Myocyte (in vitro differentiated cells): ENCODE measurements around the gene RNPEPL1. TPM values are rescaled to one million over a fixed set of nuclear protein-coding genes. Genes with fewer than 3 reads are reported as not detected.
"Not testable (repeated sequence)": the region's sequence is repeated elsewhere in the genome, so short reads cannot be mapped to it uniquely, and the experiment has no call there.

Experiments
- DNase-seq: peaks from one replicate; pipeline ENCODE4 v3.0.0-alpha.2; 2012; ENCODE audit warnings: low read depth
- total RNA-seq: library from RNA; depleted of rRNA; stranded (reverse); fragments of >200 nt; gene quantifications from 2 replicates; pipeline ENCODE4 v1.2.3, GENCODE V29; 2014

Gene RNPEPL1
- total RNA-seq, 1 donor from 2014 or later, result 21.2 TPM

DNA sequence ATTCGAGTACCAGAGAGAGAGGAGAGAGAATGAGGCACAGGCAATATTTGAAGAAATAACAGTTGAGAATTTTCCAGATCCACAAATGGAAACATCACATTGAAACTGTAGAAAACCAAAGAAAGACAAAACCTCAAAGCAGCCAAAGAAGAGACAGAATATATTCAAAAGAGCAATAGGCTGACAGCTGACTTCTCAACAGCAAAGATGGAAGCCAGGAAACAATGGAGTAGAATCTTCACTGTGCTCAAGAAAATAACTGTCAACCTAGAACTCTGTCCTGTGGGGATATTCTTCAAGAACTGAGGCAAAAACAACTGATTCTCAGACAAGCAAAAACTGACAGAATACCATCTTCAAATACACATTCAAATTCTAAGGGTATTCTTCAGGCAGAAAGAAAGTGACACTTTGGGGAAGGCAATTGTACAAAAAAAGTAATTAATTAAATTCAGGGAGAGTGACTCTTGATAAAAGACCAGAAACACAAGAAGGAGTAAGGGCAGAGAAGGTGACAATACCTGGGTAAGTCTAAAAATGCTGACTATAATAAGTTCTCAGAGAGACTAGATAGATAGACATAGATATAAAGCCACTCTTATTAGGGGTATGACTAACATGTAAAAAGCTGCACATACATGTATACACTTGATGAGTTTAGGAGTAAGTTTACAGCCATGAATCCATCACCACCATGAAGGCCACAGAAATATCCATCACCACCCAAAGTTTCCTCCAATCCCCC, 36.1 kb upstream of the RNPEPL1 start:
- DNase-seq, result peak; percentile 11

DNA sequence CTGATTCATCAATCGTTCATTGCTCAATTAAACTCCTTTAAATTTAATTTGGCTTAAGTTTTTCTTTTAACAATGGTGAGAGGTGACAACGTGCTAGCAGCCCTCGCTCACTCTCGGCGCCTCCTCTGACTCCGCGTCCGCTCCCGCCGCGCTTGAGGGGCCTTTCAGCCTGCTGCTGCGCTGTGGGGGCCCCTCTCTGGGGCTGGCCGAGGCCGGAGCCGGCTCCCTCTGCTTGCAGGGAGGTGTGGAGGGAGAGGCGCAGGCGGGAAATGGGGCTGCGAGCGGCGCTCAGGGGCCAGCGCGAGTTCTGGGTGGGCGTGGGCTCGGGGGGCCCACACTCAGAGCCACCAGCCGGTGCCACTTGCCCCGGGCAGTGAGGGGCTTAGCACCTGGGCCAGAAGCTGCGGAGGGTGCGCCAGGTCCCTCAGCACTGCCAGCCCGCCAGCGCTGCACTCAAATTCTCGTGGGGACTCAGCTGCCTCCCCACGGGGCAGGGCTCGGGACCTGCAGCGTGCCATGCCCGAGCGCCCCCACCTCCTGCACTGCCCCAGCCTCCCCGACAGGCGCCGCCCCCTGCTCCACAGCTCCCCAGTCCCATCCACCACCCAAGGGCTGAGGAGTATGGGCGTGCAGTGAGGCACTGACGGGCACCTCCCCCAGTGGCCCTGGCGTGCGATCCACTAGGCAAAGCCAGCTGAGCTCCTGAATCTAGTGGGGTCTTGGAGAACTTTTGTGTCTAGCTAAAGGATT, 30.1 kb upstream of the RNPEPL1 start:
- DNase-seq, result no peak

DNA sequence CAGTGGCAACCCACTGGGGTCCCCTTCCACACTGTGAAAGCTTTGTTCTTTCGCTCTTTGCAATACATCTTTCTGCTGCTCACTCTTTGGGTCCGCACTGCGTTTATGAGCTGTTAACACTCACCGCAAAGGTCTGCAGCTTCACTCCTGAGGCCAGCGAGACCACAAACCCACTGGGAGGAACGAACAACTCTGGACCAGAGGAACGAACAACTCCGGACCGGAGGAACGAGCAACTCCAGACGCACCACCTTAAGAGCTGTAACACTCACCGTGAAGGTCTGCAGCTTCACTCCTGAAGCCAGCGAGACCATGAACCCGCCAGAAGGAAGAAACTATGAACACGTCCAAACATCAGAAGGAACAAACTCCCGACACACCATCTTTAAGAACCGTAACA, 29.2 kb upstream of the RNPEPL1 start:
- DNase-seq, result not testable (repeated sequence)

DNA sequence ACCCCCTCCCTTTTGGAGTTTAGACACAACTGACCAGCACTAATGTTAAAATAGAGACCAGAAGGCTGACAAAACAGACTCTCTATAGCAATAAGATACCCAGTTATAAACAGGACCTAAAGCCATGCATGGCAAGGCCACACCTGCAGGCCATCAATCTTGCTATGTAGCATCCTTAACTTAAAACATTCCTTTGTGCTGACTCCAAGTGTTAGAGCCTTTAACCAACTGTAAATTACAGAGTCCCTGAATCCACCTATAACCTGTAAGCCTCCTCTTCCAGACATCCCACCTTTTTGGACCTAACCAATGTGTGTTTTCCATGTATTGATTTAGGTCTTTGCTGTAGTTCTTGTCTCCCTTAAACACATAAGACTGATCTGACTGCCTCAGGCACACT, 28.4 kb upstream of the RNPEPL1 start:
- DNase-seq, result no peak

DNA sequence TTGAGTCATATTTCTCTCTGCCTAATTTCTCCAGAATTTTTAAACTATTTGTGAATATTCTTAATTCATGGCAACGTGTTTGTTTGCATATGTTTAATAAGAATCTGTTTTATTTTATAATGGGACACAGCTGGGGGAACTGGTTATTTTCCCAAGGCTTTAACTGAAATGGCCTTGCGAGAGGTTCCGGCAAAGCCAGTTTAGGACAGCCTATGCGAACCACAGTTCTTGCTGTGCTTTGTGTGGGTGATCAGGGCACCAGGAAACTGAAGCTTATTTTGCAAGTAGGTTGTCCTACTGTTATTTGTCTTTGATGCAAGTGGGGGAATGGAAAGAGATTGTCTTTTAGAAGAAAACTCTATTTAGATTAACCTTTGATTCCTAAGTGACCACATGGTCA, 17.0 kb upstream of the RNPEPL1 start:
- no peak for DNase-seq

DNA sequence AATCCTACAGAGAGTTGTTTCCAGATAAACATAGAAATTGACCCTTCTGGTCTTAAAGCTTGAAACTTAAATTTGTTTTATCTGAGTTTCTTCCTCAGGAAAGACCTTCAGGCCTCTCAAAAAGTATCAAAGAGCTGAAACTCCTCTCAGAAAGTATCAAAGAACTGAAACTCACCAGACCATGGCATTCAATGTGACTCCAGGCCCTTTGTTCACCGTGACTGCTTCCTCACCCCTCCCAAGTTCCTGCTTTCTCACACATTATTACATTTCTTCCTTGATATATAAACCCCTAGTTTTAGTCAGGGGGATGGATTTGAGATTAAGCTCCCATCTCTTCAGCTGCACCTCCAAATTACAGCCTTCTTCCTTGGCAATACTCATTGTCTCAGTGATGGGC, 16.5 kb upstream of the RNPEPL1 start:
- no peak for DNase-seq

DNA sequence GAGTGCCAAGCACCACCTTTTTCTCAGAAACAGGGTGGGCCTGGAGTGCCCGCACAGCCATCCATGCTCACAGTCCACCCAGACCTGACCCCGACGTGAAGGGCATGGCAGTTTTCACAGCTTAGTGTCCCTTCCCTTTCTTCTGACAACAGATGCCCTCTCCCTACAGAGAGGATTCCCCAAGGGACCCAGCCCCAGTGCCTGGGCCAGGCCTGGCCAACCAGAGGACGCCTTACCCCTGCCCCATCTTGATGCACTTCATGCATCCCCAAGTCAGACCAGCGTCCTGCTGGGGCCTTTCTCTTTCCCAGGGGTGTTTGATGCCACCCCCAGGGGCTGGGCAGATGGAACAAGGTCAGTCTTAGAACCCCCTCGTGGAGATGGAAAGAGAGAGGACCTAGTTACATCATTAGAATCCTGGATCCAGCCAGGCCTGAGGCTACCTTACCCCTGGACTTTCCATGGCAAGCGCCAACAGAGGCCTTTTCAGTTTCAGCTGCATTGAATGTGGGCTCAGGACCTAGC, 14.3 kb upstream of the RNPEPL1 start:
- DNase-seq, result no peak

DNA sequence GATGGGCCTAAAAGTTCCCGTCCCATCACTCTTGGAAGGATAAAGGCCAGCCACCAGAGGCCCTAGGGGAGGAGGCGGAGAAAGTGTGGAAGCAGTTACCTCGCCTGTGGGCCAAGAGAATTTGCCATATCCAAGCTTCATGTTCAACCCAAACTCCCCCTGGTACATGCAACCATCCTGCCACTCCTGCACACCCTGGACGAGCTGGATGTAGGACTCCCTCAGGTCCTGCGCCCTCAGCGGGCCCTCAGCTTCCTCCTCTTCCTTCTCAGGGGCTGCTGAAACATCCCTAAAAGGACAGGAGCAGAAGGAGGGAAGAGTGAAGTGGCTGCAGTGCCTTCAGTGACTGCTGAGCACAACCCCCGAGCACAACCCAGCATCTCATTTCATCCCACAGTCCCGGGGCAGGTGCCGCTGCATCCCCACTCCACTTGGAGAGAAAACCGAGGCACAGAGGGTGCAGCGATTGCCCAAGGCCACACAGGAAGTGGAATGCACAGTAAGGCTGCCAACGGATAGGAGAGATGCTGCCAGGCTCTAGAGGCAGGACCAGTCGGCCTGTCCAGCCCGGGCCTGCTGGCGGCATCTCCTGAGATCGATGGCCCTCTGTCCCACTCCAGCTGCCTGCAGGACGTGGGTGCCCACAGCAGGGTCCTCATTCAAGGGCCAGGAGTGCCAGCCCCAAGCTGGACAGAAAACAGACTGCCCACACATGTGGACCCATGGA, 13.4 kb upstream of the RNPEPL1 start:
- no peak for DNase-seq

DNA sequence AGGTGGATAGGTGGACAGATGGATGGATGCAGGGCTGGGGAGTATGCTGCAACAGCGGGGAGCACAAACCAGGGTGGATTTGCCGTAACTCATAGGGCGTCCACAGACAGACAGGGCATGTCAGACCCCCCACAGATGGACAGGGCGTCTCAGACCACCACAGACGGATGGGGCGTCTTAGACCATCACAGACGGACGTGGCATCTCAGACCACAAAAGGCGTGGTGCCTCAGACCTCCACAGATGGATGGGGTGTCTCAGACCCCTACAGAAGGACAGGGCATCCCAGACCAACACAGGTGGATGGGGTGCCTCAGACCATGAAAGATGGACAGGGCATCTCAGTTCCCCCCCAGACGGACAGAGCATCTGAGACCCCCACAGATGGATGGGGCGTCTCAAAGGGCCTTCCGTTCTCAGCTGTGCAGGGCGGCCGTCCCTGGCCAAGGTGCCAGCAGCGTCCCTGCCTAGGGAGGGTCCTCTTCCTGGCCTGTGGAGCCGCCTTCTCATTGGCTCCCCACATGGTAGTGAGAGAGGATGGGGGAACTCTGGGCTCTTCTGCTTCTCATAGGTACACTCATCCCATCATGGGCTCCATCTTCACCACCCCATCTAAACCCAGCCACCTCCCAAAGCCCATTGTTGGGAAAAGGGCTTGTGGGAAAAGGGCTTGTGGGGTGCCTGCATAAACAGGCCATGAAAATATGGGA, 12.6 kb upstream of the RNPEPL1 start:
- DNase-seq, result no peak

DNA sequence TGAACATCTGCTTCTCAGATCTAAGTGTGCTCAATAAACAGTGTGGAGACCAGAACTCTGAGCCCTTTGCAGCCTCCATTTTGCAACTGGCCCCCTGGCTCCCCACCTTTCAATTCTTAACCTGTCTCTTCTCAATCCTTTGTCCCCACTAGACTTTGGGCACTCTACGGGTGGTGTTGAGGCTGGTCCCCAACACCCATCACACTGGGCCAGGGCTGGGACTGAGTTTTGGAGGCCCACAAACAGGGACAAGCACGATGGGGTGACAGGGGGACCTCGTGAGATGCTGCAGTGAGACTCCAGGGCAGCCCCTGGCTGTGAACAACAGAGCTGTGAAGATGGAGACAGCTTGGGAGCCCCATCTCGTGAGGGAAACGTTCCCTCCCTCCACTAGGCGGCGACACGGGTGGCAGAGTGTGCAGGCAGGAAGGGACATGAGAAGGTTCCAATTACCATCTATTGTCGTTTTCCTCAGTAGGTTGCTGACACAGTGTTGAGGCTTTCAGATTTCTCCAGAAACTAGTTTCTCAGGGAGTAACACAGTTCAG, 11.7 kb upstream of the RNPEPL1 start:
- no peak for DNase-seq

DNA sequence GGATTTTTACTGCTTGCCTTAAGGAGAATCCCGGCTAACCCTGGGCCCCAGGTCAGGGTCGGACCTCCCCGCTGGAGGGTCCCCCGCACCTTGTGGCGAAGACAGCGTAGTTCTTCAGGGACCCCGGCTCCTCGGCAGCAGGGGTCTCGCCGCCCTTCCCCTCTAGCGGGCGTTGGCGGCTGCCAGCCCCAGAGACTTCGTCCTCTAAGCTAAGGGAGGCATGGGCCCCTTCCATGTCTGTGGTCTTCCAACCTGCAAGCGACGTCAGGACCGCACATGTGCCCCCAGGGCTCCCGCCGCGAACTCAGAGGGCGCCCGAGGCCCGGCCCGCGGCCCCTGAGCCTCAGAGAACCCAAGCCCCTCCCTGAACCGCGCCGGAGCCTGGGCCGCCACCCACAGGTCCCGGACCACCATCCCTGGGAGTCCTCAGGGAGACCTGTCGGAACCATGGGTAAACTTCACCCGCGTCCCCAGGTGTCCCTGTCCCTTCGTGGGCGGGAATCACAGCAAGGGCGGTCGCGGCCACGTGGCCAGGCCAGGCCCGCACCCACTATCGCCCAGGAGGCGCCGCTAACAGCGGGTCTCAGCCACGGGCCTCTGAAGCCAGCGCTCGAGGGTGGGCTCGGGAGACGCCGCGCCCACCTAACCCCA, 11.1 kb upstream of the RNPEPL1 start:
- no peak for DNase-seq

DNA sequence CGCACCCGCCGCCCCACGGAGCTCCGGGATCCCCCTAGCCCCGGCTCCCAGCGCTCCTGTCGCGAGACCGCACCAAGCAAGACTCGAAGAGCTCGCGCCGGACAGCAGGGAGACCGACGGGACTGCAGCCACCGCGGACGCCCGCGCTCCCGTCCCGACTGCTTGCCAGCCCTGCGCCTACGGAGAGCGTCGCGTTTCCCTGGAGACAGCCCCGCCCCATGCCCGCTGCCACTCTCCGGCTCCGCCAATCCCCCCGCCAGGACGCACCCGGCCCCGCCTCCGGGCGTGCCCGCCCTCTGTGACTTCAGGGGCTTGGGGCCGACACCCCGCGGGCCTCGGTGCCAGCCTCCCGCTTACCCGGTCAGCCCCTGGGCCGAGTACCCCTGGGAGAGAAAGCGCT, 10.5 kb upstream of the RNPEPL1 start, which contains the start of gene ANKMY1:
Gene ANKMY1 (minus strand): TSS at position 181 of the 400 bp plus-strand sequence. CDS start 653 bp downstream, outside the sequence.
- peak; percentile 30 for DNase-seq

DNA sequence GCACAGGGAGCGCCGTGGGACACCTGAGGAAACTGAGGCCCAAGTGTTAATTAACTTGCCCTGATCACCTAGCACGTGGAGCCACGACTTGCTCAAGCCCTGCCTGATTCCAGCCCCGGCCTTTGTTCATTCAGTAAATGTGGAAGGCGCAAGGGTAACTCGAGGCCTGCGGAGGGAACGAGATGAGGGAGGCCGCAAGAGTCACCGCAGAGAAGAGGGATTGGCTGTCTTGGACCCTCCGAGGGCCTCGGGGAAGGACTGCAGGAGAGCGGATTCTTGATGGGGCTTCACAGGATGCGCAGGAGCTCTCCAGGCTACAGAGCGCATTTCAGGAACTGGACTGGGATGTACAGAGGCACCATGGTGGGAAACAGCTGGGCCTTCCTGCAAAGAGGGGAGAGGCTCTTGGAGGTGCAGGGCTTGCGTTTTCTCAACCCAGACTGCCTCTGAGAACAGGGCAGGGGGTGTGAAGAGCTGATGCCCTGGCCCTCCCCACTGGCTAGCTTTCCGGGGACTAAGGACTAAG, 10.0 kb upstream of the RNPEPL1 start:
- DNase-seq, result no peak

DNA sequence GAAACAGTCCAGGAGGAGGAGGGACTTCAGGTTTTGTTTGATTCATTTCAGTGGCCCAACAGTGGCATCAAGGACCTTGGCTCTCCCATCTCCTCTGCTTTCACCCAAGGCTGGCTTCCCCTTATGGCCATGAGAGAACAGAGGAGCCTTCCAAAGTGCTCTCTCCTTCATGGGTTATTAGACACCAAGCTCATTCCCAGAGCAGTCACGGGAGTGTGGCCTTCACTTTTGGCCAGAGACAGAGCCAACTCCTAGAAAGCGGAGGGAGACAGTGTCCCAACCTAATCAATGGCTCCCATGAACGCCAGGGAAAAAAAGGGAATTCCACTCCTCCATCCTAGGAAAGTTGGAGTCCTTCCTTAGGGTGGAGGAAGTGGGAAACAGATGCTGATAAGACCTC, 9.0 kb upstream of the RNPEPL1 start:
- DNase-seq, result no peak

DNA sequence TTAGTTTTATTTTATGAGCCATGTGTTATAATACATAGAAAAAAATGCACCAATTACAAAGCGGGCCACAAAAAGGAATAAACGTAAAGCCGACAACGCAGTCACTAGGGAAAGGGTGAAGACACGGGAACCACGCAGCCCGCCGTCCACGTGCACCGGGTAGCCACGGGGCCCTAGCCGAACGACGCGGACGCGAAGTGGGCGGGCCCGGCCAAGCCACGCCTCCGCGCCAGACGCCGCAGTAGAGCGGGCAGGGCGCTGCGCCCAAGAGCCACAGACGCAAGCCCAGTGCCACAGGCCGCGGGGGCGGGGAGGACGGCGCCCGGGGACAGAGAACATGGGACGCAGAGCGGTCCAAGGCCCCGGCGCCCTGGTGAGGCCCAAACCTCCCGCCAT, 8.2 kb upstream of the RNPEPL1 start, which contains the start of gene DUSP28:
Gene DUSP28 (plus strand): TSS at position 274 of the 396 bp plus-strand sequence. CDS start 328 bp downstream, outside the sequence.
- peak; percentile 91 for DNase-seq

DNA sequence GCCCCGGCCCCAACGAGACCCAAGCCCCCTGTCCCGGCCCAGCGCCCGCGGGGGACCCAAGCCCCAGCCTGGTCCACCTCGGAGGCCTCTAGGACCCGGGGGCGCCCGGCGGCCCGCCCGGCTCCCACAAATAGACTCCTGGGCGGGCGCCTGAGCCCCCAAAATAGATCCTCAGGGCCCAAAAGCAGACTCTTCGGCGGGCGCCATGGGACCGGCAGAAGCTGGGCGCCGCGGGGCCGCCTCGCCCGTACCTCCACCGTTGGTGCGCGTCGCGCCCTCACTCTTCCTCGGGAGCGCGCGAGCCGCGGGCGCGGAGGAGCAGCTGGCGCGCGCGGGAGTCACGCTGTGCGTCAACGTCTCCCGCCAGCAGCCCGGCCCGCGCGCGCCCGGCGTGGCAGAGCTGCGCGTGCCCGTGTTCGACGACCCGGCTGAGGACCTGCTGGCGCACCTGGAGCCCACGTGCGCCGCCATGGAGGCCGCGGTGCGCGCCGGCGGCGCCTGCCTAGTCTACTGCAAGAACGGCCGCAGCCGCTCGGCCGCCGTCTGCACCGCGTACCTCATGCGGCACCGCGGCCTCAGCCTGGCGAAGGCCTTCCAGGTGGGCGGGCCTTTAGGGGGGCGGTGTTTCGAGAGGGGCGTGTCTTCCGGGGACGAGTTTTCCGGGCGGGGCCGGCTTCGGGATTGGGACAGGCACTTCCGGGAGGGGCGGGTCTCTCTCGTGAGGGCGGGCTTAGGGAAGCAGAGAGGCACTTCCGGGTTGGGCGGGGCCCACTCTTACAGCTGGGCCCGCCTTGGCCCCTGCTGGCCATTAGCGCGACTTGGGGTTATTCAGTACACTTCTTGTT, 7.6 kb upstream of the RNPEPL1 start:
- peak; percentile 99 for DNase-seq

DNA sequence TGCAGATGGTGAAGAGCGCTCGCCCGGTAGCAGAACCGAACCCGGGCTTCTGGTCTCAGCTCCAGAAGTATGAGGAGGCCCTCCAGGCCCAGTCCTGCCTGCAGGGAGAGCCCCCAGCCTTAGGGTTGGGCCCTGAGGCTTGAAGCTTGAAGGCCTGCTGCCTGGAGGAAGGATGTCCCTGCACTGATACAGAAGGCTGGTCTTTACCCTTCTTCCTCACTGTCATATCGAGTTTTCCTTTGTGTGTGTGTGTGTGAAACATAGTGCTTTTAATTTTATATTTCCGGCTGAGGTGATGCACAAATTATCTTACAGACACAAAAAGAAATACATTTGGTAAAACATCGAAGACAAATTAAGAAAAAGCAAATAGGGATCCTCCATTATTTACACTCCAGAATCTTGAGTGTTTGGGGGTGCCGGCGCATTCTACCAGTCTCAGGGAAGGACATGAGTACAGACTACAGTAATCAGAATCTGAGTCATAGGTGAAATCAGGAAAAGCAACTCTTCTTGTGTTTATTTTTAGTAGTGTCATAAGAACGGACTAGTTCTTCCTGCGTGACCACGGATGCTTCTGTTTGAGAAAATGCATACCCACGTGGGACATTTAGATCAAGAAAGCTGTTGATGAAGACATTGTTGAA, 6.8 kb upstream of the RNPEPL1 start:
- peak; percentile 67 for DNase-seq

DNA sequence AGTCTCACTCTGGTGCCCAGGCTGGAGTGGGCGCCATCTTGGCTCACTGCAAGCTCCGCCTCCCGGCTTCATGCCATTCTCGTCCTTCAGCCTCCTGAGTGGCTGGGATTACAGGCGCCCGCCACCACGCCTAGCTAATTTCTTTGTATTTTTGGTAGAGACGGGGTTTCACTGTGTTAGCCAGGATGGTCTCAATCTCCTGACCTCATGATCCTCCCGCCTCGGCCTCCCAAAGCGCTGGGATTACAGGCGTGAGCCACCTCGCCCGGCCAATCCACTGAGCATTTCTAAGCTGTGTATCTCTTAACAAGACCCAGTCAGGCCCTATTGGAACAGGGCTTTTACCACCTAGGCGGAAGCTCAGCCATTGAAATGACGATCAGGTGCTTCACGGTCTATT, 5.1 kb upstream of the RNPEPL1 start:
- not testable (repeated sequence) for DNase-seq
